ENCODE results near the gene DCDC2C.

The DCDC2C gene

DNA sequence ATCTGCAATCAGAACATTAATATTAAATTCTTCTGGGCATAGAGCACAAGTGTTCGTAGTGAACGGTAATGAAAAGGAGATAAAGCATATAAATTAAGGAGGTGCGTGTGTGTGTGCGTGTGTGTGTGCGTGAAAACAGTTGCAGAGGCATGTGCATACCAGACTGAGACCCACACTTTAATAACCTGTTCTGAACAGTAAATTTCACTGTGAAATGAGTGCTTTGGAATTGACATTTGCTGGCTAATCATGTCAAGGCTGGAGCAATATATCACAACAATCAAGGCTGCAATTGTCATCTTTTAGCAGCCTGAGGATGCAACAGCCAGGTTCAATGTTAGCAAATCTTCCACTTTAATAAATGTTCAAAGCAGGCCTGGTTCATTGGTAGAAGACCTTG, 57.9 kb downstream of the DCDC2C start:
- Histone ChIP-seq H3K4me3 (ENCODE audit: low read length) (no peak overlapping the region), H3K27ac (ENCODE audit: low read length) (no peak overlapping the region), H4K20me1 (ENCODE audit: insufficient read depth, low read length) (no peaks in the 10 kb centered on the region), H3K9ac (ENCODE audit: low read length) (no peak overlapping the region), H3K4me1 (ENCODE audit: low read length) (no peaks in the 10 kb centered on the region), H3K36me3 (replicated peaks; ENCODE audit: low read depth, low read length) (no peaks in the 10 kb centered on the region), H3K79me2 (ENCODE audit: low read length) (no peaks in the 10 kb centered on the region), H2AFZ (ENCODE audit: low read depth, low read length) (no peak overlapping the region), H3K4me2 (ENCODE audit: low read length) (no peak overlapping the region), H3K9me3 (ENCODE audit: insufficient read depth, low read length) (no peaks in the 10 kb centered on the region), H3K27me3 (ENCODE audit: low read depth, low read length) (peaks cover 43% of the 10 kb centered on the region; the same call in 1 of the 2 replicates)
- TF ChIP-seq, protein P1, sequence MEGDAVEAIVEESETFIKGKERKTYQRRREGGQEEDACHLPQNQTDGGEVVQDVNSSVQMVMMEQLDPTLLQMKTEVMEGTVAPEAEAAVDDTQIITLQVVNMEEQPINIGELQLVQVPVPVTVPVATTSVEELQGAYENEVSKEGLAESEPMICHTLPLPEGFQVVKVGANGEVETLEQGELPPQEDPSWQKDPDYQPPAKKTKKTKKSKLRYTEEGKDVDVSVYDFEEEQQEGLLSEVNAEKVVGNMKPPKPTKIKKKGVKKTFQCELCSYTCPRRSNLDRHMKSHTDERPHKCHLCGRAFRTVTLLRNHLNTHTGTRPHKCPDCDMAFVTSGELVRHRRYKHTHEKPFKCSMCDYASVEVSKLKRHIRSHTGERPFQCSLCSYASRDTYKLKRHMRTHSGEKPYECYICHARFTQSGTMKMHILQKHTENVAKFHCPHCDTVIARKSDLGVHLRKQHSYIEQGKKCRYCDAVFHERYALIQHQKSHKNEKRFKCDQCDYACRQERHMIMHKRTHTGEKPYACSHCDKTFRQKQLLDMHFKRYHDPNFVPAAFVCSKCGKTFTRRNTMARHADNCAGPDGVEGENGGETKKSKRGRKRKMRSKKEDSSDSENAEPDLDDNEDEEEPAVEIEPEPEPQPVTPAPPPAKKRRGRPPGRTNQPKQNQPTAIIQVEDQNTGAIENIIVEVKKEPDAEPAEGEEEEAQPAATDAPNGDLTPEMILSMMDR (IDR thresholded peaks at IDR 0.05; ENCODE audit: low read depth, low read length) = no peak
- TF ChIP-seq EZH2phosphoT487 (IDR thresholded peaks at IDR 0.05; ENCODE audit: low read depth) = no peak

DNA sequence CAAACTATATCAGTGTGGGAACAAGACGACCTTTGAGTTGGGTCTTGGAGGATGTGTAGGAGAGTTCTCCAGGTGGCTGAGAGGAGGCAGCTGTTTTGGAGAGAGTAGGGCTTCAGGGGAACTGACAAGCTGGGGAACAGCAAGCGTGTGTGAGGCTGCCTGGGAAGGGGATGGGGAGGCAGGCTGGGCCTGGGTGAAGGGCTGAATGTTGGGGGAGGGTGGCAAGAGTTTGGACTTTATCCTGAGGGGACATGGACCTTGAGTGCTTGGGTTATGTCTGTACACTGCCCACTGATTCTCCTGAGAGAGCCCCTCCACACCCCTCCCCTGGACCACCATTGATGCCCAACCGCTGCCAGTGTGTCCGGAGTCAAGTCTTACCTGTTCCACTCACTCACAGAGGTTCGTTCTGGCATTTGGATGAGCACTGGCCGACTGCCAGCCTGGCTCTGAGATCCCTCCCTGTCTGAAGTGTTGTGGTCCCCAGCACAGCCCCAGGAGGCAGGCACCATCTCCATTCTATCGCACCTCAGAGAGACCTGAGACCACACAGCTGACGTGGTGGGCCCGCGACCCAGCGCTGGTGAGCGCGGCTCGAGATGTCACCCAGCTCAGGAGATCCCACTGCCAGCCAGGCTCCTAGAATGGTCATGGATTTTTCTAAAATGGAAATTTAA, 59.5 kb downstream of the DCDC2C start:
- Histone ChIP-seq H3K36me3 (replicated peaks; ENCODE audit: low read depth, low read length) (no peaks in the 10 kb centered on the region), H2AFZ (ENCODE audit: low read depth, low read length) (no peak overlapping the region), H3K4me1 (ENCODE audit: low read length) (no peaks in the 10 kb centered on the region), H3K27ac (ENCODE audit: low read length) (no peak overlapping the region), H3K4me2 (ENCODE audit: low read length) (no peak overlapping the region), H3K27me3 (ENCODE audit: low read depth, low read length) (peaks cover 45% of the 10 kb centered on the region; the same call in 1 of the 2 replicates), H3K9ac (ENCODE audit: low read length) (no peak overlapping the region), H3K4me3 (ENCODE audit: low read length) (no peak overlapping the region), H4K20me1 (ENCODE audit: insufficient read depth, low read length) (no peaks in the 10 kb centered on the region), H3K79me2 (ENCODE audit: low read length) (no peaks in the 10 kb centered on the region), H3K9me3 (ENCODE audit: insufficient read depth, low read length) (no peaks in the 10 kb centered on the region)
- TF ChIP-seq, protein P1 (IDR thresholded peaks at IDR 0.05; ENCODE audit: low read depth, low read length) = no peak
- TF ChIP-seq EZH2phosphoT487 (IDR thresholded peaks at IDR 0.05; ENCODE audit: low read depth) = no peak

DNA sequence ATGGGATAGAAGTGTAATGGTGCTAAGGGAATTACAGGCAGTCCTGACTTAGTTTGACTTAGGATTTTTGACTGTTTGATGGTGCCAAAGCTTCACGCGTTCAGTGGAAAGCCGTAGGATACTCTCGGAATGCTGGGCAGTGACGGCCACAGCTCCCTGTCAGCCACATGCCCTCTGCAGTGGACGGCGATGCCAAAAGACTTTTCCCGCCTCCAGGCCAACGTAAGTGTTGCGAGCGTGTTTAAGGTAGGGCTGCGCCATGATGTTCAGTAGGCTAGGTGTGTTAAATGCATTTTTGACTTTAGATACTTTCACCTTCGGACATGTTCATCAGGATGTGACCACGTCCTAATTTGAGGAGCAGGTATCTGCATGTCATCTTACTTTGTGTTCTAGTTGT, 63.4 kb downstream of the DCDC2C start:
- Histone ChIP-seq H3K79me2 (ENCODE audit: low read length) (no peaks in the 10 kb centered on the region), H3K4me2 (ENCODE audit: low read length) (no peak overlapping the region), H3K27me3 (ENCODE audit: low read depth, low read length) (peaks cover 35% of the 10 kb centered on the region; the same call in 1 of the 2 replicates), H3K9me3 (ENCODE audit: insufficient read depth, low read length) (no peaks in the 10 kb centered on the region), H3K27ac (ENCODE audit: low read length) (no peak overlapping the region), H2AFZ (ENCODE audit: low read depth, low read length) (no peak overlapping the region), H3K4me3 (ENCODE audit: low read length) (no peak overlapping the region), H3K4me1 (ENCODE audit: low read length) (no peaks in the 10 kb centered on the region), H3K9ac (ENCODE audit: low read length) (no peak overlapping the region), H4K20me1 (ENCODE audit: insufficient read depth, low read length) (no peaks in the 10 kb centered on the region), H3K36me3 (replicated peaks; ENCODE audit: low read depth, low read length) (no peaks in the 10 kb centered on the region)
- TF ChIP-seq, protein P1 (IDR thresholded peaks at IDR 0.05; ENCODE audit: low read depth, low read length) = no peak
- no peak for TF ChIP-seq EZH2phosphoT487 (IDR thresholded peaks at IDR 0.05; ENCODE audit: low read depth)

DNA sequence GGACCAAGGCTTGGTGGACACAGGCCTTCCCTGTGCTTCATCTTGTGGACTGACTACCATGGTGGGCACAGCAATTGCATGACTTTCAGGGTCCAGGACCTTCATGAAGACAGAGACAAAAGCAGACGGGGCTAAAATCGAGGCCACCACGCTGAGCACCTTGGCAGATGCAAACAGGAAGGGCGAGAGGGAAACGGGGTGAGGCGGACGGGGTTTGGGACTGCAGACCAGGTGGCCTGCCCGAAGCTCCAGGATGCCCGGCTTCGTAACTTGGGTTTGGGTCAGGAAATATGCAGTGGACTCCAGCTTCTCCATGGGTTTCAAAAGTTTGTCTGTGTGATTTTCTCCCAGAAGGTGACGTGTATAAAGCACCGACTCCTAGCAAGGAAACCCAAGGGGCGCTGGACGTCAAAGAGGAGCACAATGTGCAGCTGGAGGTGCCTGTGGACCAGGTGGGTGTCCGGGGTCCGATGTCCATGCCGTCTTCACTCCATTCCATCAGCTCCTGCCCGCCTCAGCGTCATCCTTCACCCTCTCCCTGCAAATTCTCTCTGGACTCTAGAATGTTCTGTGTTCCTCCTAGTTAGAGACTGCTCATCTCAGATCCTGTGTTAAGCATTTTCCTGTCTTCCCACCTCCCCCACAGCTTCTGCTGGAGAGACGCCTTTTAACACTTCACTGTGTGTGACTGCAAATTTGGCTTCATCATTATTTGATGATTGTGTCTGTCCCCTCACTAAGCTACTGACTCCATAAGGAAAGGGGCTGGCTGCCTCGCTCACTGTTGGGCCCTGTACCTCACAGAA, 65.8 kb downstream of the DCDC2C start:
- no peak overlapping the region for H3K9ac ChIP-seq (ENCODE audit: low read length)
- TF ChIP-seq, protein P1 (IDR thresholded peaks at IDR 0.05; ENCODE audit: low read depth, low read length) = no peak
- no peak for TF ChIP-seq EZH2phosphoT487 (IDR thresholded peaks at IDR 0.05; ENCODE audit: low read depth)
- no peaks in the 10 kb centered on the region for H4K20me1 ChIP-seq (ENCODE audit: insufficient read depth, low read length)
- peaks cover 37% of the 10 kb centered on the region; the same call in 1 of the 2 replicates for H3K27me3 ChIP-seq (ENCODE audit: low read depth, low read length)
- no peak overlapping the region for H2AFZ ChIP-seq (ENCODE audit: low read depth, low read length)
- no peak overlapping the region for H3K4me3 ChIP-seq (ENCODE audit: low read length)
- no peak overlapping the region for H3K27ac ChIP-seq (ENCODE audit: low read length)
- H3K36me3 ChIP-seq (replicated peaks; ENCODE audit: low read depth, low read length) = no peaks in the 10 kb centered on the region
- H3K9me3 ChIP-seq (ENCODE audit: insufficient read depth, low read length) = no peaks in the 10 kb centered on the region
- no peak overlapping the region for H3K4me2 ChIP-seq (ENCODE audit: low read length)
- H3K79me2 ChIP-seq (ENCODE audit: low read length) = no peaks in the 10 kb centered on the region
- no peaks in the 10 kb centered on the region for H3K4me1 ChIP-seq (ENCODE audit: low read length)
